Left lobe of liver (tissue), 2 donors: ENCODE results near the gene TLR9. TPM values are rescaled to one million over a fixed set of nuclear protein-coding genes. Genes with fewer than 3 reads are reported as not detected.

Experiments used
- ATAC-seq: fragments of 200-7000 bp; cut with Tn5 transposase; one replicate; pipeline ENCODE4 v1.9.1; 2020; ENCODE audit warnings: mild to moderate bottlenecking, moderate library complexity
- DNase-seq: peaks from one replicate; pipeline ENCODE4 v3.0.0-alpha.2; 2020; ENCODE audit warnings: low spot score
- total RNA-seq: library from RNA; stranded (reverse); gene quantifications from one replicate; pipeline ENCODE4 v1.2.1, GENCODE V29; 2021
- donor health status: DM: no; HTN: no; CAD: no; lungs with moderate emphysema.
- donor health status: DM: no; HTN: yes; CAD: no.

TLR9 gene
- total RNA-seq, 1 donor from 2014 or later = not detected

DNA sequence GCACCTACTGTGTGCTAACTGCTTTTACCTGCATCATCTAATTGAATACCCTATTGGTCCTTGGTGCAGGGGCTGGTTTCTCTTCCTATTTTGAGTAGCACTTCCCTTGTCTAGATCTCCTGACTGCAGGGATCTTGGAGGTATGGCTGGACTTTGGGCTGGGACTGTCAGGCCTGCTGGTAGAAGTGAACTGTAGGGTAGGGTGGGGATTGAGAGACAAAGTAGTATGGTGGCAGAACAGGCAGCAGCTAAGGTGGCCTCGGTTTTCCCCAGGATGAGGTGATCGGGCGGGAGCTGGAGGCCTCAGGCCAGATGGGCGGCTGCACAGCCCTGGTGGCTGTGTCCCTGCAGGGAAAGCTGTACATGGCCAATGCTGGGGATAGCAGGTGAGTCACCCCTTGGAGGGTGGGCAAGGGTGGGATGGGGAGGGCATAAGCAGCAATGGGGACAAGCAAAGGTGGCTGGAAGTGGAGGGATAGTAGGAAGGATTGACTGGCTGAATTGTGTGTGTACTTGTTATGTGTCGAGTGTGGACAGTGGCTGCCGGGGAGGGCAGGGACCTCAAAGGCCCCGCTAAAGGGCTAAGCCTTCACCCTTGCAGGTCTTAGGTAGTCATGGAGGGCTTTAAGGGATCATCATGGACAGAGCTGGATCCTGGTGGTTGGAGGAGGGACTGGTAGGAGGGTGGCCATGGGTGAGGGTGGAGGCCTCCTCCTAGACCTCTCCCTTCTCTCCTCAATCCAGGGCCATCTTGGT lies 22.1 kb upstream of the TLR9 start:
- peak; percentile 43 for DNase-seq

DNA sequence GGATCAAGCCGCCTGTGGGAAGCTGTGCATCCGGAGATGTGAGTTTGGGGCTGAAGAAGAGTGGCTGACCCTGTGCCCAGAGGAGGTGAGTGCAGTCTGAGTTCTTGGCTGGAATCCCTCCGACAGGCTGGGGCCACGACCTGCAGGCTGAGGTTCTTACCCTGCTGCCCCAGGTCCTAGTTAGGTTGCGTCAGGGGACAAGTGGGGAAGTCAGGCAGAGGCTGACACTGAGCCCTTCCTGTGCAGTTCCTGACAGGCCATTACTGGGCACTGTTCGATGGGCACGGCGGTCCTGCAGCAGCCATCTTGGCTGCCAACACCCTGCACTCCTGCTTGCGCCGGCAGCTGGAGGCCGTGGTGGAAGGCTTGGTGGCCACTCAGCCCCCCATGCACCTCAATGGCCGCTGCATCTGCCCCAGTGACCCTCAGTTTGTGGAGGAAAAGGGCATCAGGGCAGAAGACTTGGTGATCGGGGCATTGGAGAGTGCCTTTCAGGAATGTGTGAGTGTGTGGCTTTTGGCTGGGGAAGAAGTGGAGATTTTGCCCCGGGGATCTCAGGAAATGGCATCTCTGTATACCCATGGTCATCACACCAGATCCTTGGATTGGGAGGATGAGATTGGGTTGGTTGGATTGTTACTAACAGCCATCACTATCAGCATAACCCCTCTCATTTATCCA lies 21.4 kb upstream of the TLR9 start:
- peak; percentile 64 for ATAC-seq
- peak; percentile 70 for DNase-seq

More for the DNA sequence above, 22.1 kb upstream of the TLR9 start:
- no peak for ATAC-seq

DNA sequence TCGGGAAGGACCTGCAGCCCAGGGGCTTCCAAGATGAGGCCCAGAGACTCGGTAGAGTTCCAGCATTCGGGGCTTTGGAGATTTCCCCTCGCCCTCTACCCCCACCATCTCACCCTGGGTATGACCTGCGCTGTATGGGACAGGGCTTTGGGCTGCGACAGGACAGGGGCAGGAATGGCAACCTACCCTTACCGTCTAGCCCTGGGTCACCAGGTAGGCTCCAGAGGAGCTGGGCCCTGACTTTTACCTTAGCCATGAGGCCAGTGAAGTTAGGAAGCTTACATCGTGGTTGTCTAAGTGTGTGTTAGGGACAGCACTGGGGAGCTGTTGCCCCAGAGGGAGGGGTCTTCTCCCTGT lies 20.8 kb upstream of the TLR9 start:
- ATAC-seq = peak; percentile 4
- DNase-seq = no peak

DNA sequence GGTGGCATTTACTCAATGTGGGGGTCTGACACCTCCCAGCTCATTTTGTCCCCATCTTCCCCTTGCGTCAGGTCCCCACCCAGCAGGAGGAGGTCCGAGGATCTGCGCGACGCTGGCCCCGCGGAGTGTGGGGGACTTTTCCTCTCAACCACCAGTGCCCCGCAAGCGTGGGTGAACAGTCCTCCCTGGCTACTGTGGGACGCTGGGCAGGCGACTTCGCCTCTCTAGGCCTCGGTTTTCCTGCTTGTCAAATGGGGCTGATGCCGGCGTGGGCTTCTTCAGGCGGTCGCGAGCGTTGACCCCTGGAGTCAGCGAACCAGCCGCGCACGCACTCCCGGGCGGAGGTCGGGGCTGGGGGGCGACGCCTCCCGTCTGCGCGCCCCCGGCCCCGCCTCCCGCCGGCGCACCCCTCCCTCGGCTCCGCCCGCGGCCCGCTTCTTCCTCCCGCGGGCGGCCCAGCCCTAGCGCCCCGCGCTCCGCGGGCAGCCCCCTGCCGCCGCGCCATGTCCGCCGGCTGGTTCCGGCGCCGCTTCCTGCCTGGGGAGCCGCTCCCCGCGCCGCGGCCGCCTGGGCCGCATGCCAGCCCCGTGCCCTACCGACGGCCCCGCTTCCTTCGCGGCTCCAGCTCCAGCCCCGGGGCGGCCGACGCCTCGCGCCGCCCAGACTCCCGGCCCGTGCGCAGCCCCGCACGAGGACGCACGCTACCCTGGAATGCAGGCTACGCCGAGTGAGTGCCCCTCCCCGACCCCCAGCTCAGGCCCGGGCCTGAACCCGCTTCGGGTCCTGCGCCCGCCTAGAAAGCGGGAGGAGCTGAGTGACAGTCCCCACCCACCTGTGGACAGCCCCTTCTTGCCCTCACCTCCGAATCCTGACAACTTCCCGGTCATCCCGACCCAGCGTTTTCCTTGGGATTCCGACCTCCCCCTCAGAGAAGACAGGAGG lies 20.1 kb upstream of the TLR9 start, which contains the start of gene PPM1M:
TSS of gene PPM1M (plus strand) at position 438 of the 942 bp plus-strand sequence. CDS start at position 504, 66 bp downstream.
- peak; percentile 60 for DNase-seq
- ATAC-seq = peak; percentile 44

DNA sequence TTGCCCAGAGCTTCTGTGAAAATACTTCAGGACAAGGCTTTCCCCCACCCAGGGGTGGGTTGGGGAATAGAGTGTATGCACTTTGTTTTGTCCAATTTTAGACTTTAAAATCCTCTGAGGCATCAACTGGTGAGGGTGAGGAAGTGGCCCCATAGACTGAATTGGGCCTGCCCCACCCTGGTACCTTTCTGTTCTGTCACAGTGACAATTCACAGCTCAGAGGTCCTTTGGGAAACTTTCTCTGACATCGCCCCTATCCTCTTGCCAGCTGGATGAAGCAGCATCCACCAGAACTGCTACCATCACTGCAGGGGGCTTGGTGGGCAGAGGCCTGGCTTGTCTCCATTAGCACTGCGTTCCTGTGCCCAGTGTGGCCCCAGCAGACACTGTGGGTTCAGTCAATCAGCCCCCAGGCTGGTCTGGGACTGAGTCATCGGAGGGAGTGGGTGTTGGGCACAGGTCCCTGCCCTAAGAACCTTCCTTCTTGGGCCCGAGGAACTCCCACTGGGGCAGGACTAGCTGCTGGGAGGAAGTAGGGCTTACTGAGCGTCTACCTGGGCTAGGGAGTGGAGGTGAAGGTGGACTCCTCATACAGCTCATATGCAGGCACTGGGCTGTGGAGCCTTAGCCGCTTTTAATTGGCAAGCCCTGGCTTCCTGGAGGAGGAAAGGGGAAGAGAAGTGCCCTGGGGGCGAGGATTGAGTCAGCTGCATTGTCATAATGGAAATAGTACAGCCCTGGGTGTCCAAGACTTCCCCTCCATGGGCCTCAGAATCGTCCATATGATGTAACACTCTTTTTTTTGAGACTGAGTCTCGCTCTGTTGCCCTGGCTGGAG lies 18.6 kb upstream of the TLR9 start:
- peak; percentile 53 for DNase-seq
- no peak for ATAC-seq

DNA sequence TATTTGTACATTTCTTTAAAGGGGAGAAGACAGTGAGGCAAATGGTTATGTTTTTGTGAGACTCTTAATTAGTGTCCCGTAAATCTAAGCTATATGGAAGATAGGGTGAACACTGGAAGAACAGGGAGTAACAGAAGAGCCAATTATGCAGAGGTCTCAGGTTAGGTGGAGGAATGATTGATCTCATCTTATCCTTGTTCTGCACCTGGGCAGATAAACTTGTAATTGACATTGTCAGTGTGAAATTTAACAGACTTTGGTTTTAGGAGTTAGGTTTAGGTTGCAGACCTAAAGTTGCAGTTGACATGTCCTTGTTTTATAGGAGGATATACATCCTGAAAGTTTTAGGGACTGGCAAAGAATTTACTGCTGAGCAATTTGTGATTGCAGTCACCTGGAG lies 16.6 kb upstream of the TLR9 start:
- ATAC-seq = no peak
- no peak for DNase-seq

DNA sequence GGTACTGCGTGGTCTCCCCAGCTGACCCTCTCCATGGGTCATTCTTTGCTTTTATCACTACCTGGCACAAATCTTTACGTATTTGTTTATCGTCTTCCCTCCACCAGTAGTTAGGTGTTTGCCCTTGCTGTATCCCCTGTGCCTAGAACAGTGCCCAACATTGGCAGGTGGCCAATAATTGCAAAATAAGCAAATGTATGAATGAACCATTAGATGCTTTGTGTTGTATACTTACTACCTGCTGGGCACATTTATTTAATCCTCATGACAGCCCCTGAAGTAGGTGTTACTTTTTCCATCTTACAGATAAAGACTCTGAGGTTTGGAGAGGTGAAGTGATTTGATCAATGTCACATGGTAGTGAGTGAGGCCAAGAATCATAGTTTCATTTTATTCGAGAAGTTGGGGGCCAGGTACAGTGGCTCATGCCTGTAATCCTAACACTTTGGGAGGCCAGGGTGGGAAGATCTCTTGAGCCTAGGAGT lies 15.5 kb upstream of the TLR9 start:
- ATAC-seq (no peak), DNase-seq (no peak)

DNA sequence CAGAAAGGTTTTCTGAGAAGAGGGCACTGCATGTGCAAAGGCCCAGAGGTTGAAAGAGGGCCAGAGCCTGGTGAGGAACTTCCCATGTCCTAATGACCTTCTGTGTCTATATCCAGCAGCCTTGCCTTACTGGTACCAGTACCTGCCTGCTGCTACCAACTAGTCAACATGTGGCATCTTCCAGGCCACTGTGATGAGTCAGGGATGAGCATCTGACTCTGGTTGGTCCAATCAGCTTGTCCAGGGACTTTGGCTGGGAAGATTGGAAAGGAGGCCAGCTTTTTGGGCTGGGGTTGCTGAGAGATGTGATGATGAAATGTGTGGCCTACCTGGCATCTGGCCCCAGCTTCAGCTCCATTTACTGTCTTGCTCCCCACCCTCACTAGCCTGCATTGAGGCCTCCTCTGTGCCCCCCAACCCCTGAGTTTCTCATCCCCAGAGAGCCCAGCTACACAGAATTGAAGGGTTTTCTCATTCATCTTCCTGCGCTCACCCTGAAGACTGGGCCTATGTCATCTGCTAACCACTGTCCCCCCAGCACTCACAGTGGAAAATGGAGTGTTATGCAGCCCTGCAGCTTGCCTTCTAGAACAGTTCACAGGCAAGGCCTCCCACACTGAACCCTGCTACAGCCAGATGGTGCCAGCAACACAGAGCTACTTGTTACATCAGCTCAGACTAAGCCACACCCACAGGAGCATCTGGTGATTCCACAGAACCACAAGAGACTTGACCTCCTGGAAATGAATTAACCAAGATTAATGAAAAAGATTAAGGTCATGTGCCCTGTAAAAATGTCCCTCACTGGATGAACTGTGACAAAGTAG lies 14.8 kb upstream of the TLR9 start:
- ATAC-seq (peak; percentile 44), DNase-seq (no peak)

DNA sequence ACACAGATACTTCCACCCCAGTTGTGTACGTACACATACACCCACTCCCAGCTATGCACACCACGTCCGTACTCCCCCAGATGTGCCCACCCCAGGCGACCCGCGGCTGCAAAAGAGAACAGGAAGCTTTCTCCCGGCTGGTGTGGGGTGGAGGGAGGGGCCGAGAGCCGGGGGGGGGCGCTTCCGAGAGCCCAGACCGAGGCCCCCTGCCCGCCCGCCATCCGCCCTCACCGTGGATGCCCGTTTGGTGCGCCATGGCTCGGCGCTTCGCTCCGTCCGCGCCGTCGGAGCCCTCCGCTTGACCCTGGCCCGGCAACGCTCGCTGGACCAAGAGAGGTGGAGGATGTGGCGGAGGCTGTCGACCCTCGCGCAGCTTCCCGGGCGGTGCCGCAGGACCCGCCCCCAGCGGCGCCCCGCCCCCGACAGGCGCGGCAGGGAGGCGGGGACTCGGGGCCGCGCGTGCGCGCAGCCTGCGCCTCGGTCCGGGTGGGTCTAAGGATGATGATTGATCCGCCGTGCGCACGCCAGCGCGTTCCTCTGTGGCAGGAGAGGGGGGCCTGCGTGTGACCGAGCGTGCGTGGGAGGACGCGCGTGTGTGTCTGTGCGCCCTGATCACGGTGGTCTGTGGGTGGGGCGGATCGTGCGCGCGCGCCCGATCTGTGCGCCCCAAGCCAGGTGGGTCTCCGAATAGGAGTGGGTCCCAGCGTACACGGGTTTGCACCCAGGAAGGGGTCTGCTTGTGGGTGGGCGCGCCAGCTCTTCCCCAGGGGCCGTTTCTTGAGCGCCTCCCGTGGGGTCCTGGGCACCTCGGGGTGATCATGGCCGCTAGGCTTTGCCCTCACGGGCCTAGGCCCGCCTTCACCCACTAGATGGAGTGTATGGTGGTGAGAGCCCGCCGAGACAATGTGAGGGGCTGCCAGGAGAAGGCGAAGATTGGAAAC lies 13.6 kb upstream of the TLR9 start, which contains the start of gene TWF2:
TSS of gene TWF2 (minus strand) at position 398 of the 941 bp plus-strand sequence. CDS start at position 256, 142 bp downstream.
- peak; percentile 79 for ATAC-seq

DNA sequence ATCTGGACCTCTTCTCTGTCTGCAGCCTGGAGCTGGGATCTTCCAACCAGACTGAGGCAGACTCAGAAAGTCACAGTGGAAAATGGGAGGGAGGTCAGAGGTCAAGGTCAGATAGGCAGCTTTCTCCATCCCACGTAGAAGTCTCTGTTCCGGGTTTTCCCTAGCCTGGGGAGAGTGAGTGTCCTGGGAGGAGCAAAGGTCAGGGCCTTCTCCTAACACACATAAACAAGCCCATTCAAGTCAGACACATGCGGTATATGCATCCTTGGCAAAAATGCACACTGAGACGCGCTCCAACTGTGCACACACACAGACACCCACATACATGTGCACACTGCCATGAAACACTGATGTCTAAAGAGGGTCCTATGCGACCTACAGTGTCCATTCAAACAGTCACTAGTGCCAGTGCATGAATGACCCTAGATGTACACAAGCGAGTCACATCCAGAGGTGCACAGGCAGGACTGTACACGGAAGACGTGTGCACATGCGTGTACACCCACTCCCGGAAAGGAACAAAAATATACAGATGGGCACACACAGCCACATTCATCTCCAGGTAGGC lies 12.8 kb upstream of the TLR9 start:
- ATAC-seq (peak; percentile 18), DNase-seq (no peak)

More for the DNA sequence above, 13.6 kb upstream of the TLR9 start, which contains the start of gene TWF2:
- peak; percentile 80 for DNase-seq

DNA sequence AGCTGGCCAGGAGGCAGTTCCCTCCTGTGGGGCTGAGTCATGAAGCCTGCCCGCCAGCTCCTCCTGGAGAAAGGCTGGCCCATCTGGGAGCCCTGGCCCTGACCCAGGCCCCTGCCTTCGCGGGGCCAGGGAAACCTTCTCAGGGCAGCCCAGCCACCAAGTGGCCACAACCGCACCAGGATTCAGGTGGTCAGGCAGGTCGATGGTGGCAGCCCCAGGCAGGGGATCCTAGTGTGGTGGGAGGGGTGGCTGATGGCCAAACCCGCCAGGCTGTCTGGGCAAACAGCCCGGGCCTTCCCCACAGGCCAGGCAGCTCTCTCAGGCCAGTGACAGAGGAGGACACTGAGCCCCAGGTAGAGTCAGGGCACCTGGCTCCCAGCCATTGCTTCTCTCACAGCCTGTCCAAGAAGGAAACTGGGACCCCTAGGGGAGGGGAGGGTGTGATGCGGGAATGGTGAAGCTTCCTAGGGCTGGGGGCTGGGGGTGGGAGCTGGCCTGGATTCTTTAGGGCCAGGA lies 12.3 kb upstream of the TLR9 start:
- ATAC-seq (peak; percentile 39), DNase-seq (peak; percentile 81)

DNA sequence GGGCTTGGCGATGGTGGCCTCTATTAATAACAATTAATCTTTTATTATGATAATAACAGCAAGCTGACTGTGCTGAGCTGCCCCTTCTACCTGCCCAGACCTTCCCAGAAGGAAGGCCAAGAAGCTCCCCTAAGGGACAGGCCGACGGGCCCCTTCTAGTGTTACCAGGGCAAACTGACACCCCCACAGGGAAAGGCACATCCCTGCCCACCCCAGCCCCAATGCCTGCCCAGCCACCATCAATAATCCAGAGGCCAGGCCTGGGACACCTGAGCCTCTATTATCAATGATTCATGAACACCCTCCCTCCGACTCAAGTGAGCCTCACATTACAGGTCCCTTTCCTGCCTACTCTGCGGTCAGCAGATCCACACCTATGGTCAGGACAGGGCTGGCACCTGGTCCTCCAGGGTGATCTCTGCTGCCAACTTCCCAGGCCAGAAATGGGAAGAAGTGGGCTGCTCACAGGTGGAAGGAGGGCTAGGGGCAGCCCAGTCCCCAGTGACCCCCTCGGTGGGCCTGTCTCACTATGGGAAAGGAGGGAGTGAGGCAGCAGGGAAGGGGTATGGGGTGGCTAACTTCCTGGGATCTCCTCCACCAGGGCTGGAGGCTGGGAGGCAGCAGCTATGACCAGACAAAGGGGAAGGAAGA lies 11.7 kb upstream of the TLR9 start:
- DNase-seq = no peak
- ATAC-seq = no peak

DNA sequence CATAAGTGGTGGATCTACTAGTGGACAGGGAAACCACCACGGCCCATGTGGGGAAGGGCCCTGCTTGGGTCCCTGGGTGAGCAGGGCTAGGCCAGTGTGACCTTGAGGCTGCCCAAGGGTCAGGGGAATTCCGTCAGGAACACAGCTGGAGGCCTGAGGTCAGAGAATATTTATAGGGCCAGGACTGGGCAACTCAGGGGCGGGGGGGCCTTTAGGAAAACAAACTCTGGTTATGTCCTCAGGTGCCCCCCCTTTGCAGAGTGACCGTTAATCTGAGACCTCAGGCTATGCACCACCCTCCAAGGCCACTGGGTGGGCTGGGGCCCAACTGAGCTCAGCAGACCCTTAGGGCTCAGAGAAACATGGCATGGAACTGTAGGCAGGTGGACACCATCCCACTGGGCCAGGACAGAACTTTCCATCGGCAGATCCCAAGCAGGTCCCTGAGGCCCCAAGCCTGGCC lies 11.0 kb upstream of the TLR9 start:
- no peak for ATAC-seq
- DNase-seq = no peak

DNA sequence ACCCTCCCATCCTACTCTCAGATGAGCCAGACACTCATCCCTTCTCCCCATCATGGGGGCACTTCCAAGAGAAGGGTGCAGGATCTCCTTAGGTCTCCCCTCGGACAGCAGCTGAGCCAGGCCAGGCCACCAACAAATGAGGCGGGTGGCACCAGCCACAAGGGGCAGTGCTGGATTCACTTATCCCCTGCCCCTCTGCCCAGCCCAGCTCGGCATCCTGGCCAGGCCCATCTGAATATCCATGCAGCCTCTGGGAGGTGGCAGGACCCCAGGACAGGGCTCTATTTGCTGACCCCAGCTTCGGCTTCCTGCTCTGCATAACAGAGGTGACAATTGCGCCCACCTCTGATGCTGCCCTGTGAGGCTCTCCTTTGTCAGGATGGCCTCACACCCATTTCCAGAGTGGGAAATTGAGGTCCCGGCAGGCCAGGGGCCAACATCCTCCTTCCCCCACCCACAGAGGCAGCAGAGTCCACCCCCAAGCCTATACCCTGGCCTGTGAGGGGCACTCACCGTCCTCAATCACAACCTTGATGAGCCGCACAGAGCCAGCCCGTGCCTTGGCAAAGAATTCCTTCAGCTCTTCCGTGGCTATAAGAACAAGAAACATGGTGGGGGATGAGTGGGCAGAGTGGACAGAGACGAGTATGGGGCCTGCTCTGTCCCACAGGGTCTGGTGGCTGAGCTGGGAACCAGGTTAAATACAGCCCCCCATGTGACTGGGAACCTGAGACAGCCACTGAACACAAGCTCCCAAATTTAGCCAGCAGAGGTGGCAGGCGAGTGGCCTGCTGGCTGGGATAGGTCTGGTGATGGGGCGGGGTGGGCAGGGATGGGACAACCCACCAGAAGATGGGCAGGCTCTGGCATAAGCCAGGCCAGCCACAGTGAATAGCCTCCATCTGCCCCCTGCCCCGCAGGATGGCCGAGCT lies 9.3 kb upstream of the TLR9 start:
- ATAC-seq (no peak), DNase-seq (no peak)

DNA sequence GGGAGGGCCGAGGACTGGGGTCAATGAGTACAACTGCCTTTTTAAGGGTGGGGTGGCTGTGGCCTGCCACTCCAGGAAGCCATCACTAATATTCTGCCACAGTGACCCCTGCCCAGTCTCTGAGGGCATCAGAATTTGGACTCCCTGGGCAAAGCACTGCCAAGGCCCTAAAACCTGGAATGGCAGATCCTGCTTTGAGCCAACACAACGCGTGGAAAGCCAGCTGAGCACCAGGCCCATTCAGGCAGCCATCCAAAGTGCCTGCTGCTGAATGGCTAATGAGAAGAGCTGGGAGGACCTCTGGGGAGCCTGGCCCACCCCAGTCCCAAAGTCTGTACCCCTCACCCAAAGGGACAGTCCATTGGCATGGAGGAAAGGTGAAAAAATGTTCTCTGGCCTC lies 8.5 kb upstream of the TLR9 start:
- ATAC-seq (peak; percentile 64), DNase-seq (peak; percentile 92)
